GM18505 (cell line): ENCODE measurements around the gene EFNB3.

Experiments
- ATAC-seq: cut with Tn5 transposase; IDR thresholded peaks from one replicate; pipeline ENCODE4 v1.9.1; 2021; ENCODE audit not compliant: unreplicated experiment
- POLR2A ChIP-seq: IDR thresholded peaks from 4 replicates; pipeline ENCODE4 v1.6.1; 2011; ENCODE audit warnings: borderline replicate concordance; ENCODE audit not compliant: insufficient read depth, insufficient read length; ENCODE audit errors: extremely low read depth

Gene EFNB3

GRCh38 chr17:7686222-7687071 is 18.6 kb upstream of the EFNB3 start:
- peak; percentile 96 for TF ChIP-seq POLR2A
- ATAC-seq: peak; percentile 38

DNA sequence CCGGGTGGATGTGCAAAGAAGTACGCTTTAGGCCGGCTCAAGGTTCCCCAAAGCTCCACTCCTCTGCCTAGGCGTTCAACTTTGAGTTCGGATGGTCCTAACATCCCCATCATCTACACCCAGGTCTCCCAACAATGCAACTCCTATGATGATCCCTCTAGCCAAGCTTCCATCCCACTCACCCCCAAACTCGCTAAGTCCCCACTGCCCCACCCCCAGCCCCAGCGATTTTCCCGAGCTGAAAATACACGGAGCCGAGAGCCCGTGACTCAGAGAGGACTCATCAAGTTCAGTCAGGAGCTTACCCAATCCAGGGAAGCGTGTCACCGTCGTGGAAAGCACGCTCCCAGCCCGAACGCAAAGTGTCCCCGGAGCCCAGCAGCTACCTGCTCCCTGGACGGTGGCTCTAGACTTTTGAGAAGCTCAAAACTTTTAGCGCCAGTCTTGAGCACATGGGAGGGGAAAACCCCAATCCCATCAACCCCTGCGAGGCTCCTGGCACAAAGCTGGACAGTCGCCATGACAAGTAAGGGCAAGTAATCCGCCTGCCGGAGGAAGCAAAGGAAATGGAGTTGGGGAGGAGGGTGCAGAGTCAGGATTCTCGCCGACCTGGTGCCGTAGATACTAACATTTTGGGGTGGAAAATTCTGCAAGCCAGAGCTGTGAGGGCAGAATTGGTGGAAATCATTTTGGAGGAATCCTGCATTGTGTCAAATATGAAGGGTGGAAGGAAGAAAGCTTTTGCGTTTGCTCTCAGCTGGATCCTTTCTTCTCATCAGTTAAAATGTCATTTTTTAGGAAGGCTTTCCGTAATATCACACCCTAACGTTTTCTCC is 17.7 kb upstream of the EFNB3 start, which contains the start of gene TP53:
Gene TP53 (minus strand): TSS at position 419 of the 836 bp plus-strand sequence. CDS start 10,896 bp downstream, outside the sequence.
- peak; percentile 99 for TF ChIP-seq POLR2A
- no peak for ATAC-seq

DNA sequence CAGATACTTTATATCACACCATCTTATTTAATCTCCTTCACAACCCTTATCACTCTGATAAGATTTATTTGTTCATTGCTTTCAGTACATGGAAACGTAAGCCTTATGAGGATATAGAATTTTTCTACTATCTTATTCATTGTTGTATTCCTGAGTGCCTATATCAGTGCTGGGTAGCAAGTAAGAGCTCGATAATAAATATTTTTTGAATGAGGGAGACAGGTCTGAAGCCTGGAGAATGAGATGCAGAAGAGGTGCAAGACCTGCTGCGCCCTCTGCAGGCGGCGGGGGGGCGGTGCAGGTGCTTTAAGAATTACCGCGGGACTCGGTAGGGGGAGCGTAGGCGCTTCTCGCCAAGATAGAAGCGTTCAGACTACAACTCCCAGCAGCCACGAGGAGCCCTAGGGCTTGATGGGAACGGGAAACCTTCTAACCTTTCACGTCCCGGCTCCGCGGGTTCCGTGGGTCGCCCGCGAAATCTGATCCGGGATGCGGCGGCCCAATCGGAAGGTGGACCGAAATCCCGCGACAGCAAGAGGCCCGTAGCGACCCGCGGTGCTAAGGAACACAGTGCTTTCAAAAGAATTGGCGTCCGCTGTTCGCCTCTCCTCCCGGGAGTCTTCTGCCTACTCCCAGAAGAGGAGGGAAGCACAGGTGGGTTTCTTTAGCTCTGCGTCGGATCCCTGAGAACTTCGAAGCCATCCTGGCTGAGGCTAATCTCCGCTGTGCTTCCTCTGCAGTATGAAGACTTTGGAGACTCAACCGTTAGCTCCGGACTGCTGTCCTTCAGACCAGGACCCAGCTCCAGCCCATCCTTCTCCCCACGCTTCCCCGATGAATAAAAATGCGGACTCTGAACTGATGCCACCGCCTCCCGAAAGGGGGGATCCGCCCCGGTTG is 16.8 kb upstream of the EFNB3 start, which contains the start of gene WRAP53:
Gene WRAP53 (plus strand): TSS at position 570 of the 900 bp plus-strand sequence. CDS start 172 bp downstream, at position 742.
- peak; percentile 75 for TF ChIP-seq POLR2A
- ATAC-seq: peak; percentile 61

DNA sequence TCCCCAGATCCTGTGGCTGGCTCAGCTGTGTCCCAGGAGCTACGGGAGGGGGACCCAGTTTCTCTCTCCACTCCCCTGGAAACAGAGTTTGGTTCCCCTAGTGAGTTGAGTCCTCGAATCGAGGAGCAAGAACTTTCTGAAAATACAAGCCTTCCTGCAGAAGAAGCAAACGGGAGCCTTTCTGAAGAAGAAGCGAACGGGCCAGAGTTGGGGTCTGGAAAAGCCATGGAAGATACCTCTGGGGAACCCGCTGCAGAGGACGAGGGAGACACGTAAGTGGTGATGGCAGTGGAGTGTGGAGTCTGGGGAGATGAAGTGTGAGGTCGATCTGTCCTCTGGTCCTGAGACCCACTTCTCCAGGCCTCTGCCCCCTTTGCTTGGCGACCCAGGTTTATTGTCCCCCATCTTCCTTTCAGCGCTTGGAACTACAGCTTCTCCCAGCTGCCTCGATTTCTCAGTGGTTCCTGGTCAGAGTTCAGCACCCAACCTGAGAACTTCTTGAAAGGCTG is 16.1 kb upstream of the EFNB3 start:
- no peak for TF ChIP-seq POLR2A
- ATAC-seq: no peak

GRCh38 chr17:7695586-7695985 is 9.4 kb upstream of the EFNB3 start:
- TF ChIP-seq POLR2A: no peak
- no peak for ATAC-seq

DNA sequence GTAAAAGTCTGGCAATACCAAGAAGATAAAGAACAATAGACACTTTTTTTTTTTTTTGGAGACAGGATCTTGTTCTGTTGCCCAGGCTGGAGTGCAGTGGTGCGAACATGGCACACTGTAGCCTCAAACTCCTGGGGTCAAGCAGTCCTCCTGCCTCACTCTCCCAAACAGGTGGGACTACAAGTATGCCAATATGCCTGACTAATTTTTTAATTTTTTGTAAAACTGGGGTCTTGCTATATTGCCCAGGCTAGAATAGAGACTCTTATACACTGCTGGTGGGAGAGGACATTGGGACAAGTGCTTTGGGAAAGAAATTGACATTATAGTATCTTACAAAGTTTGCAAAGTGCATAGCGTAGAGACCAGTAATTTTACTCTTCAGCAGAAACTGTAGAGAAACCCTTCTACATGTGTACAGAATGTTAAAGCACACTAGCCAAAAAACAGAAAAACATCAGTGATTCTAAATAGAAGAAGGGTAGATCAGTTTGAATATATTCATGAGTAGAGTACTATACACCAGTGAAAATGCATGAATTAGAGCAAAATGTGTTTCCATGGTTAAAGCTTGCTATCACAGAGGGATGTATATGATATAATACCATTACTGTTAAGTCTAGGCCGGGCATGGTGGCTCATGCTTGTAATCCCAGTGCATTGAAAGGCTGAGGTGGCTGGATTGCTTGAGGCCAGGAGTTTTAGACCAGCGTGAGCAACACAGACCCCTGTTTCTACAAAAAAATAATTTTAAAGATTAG is 7.0 kb upstream of the EFNB3 start:
- no peak for TF ChIP-seq POLR2A
- ATAC-seq: no peak

GRCh38 chr17:7700510-7700909 is 4.5 kb upstream of the EFNB3 start:
- no peak for TF ChIP-seq POLR2A
- no peak for ATAC-seq

GRCh38 chr17:7701681-7702080 is 3.3 kb upstream of the EFNB3 start:
- no peak for ATAC-seq
- no peak for TF ChIP-seq POLR2A

DNA sequence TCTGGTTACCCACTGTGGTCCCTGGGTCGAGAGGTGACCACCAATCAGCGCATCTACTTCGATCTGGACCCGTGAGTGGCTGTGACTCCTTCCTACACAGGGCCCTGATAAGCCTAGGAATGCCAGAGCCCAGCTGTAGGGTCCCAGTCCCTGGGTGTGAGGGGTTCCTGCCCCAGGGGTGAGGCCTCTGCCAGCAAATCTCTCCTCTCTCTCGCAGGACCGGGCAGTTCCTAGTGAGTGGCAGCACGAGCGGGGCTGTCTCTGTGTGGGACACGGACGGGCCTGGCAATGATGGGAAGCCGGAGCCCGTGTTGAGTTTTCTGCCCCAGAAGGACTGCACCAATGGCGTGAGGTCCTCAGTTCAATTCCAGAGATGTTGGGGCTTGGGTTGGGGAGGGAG is 2.2 kb upstream of the EFNB3 start:
- no peak for TF ChIP-seq POLR2A
- ATAC-seq: no peak

GRCh38 chr17:7703584-7704479 is 1.2 kb upstream of the EFNB3 start:
- no peak for TF ChIP-seq POLR2A
- no peak for ATAC-seq
